Keratinocyte (primary cell): ENCODE results near the gene RALY. TPM values are rescaled to one million over a fixed set of nuclear protein-coding genes. Genes with fewer than 3 reads are reported as not detected.

Experiments
- DNase-seq: peaks from one replicate; pipeline ENCODE4 v3.0.0-alpha.2; 2011; ENCODE audit warnings: low read depth, missing footprints, low spot score
- FAIRE-seq: peaks from 2 replicates; lab custom pipeline; 2011; peaks lifted over from hg19 to GRCh38; lab: Jason Lieb, UNC
- H2AFZ ChIP-seq: 2 replicates; pipeline ENCODE4 v1.6.0; 2012; ENCODE audit warnings: low read length, control low read depth, inconsistent platforms; ENCODE audit not compliant: control insufficient read depth
- H3K27ac ChIP-seq: 2 replicates; pipeline ENCODE4 v1.5.1; 2011; ENCODE audit warnings: low read length; ENCODE audit not compliant: control insufficient read depth, insufficient read depth
- H3K27me3 ChIP-seq: 3 replicates; pipeline ENCODE4 v1.6.0; 2011; ENCODE audit warnings: low read length; ENCODE audit not compliant: control insufficient read depth, insufficient read depth; ENCODE audit errors: extremely low read depth
- H3K36me3 ChIP-seq, 2 experiments: 2 replicates in 1 of 2; 3 replicates in 1 of 2; pipeline ENCODE4 v1.5.1; 2011; ENCODE audit warnings: low read length in 2 of 2, mild to moderate bottlenecking in 1 of 2; ENCODE audit not compliant: control insufficient read depth in 2 of 2, insufficient read depth in 2 of 2; ENCODE audit errors: extremely low read depth in 1 of 2
- H3K4me1 ChIP-seq: 3 replicates; pipeline ENCODE4 v1.5.1; 2011; ENCODE audit warnings: low read length; ENCODE audit not compliant: control insufficient read depth, insufficient read depth; ENCODE audit errors: extremely low read depth
- H3K4me2 ChIP-seq: 3 replicates; pipeline ENCODE4 v1.6.0; 2011; ENCODE audit warnings: low read depth, low read length; ENCODE audit not compliant: control insufficient read depth, insufficient read depth; ENCODE audit errors: extremely low read depth
- H3K4me3 ChIP-seq, 3 experiments: fragments of 200-600 bp in 1 of 3; sonication (generic) in 1 of 3; 2 replicates in 2 of 3; 3 replicates in 1 of 3; pipeline ENCODE4 v1.5.1; 2011 to 2016; ENCODE audit warnings: low read length in 3 of 3, mild to moderate bottlenecking in 3 of 3, control low read depth in 2 of 3, inconsistent platforms in 1 of 3, low read depth in 1 of 3, mixed read lengths in 1 of 3, mixed run types in 1 of 3, moderate library complexity in 1 of 3; ENCODE audit not compliant: control insufficient read depth in 2 of 3, insufficient read depth in 2 of 3; ENCODE audit errors: extremely low read depth in 1 of 3
- H3K79me2 ChIP-seq: 2 replicates; pipeline ENCODE4 v1.6.0; 2012; ENCODE audit warnings: low read length; ENCODE audit not compliant: control insufficient read depth, insufficient read depth
- H3K9ac ChIP-seq: 3 replicates; pipeline ENCODE4 v1.6.0; 2011; ENCODE audit warnings: low read length; ENCODE audit not compliant: control insufficient read depth, insufficient read depth; ENCODE audit errors: extremely low read depth
- H3K9me1 ChIP-seq: 3 replicates; pipeline ENCODE4 v1.6.0; 2011; ENCODE audit warnings: low read length; ENCODE audit not compliant: control insufficient read depth, insufficient read depth; ENCODE audit errors: extremely low read depth
- H3K9me3 ChIP-seq: 2 replicates; pipeline ENCODE4 v1.5.1; 2012; ENCODE audit warnings: low read depth, low read length; ENCODE audit not compliant: control insufficient read depth
- H4K20me1 ChIP-seq: 3 replicates; pipeline ENCODE4 v1.6.0; 2011; ENCODE audit warnings: low read length; ENCODE audit not compliant: control insufficient read depth, insufficient read depth; ENCODE audit errors: extremely low read depth
- CTCF ChIP-seq, 3 experiments: IDR thresholded peaks in 1 of 3; conservative IDR thresholded peaks in 1 of 3; optimal IDR thresholded peaks in 1 of 3; 2 replicates in 2 of 3; 3 replicates in 1 of 3; pipeline versions ENCODE3 to v1.5.1; 2011; ENCODE audit warnings: low read length in 3 of 3, mild to moderate bottlenecking in 3 of 3, moderate library complexity in 2 of 3, control low read depth in 1 of 3, inconsistent platforms in 1 of 3; ENCODE audit not compliant: insufficient read depth in 2 of 3; ENCODE audit errors: extremely low read depth in 1 of 3
- EZH2 ChIP-seq: IDR thresholded peaks from one replicate; pipeline ENCODE4 v1.6.1; 2012; ENCODE audit warnings: inconsistent platforms, mild to moderate bottlenecking, low read length, moderate library complexity
- dilution Hi-C: fragments of 300-500 bp; cut with MboI; formaldehyde crosslinking; loops from one replicate; pipeline ENCODE4 v1.7.0; 2020; ENCODE audit warnings: low sequenced_read_pairs; ENCODE audit not compliant: extremely low pct_ligation_motif_present
- polyA plus RNA-seq, 5 experiments: library from polyadenylated mRNA; depleted of rRNA in 3 of 5; stranded (reverse) in 3 of 5; stranded (forward) in 1 of 5; unstranded in 1 of 5; fragments of >200 nt; gene quantifications; 1 replicate in 1 of 5; 2 replicates in 3 of 5; 3 replicates in 1 of 5; pipeline versions ENCODE4 v1.2.1 to v1.2.3, GENCODE V29; 2011 to 2012; ENCODE audit warnings: missing spikeins in 2 of 5, low read depth in 1 of 5, low replicate concordance in 1 of 5

RALY gene
- polyA plus RNA-seq, 1 donor (not counting 4 experiments of a cell fraction or from before 2014, with no cell fraction given), result 118 TPM

DNA sequence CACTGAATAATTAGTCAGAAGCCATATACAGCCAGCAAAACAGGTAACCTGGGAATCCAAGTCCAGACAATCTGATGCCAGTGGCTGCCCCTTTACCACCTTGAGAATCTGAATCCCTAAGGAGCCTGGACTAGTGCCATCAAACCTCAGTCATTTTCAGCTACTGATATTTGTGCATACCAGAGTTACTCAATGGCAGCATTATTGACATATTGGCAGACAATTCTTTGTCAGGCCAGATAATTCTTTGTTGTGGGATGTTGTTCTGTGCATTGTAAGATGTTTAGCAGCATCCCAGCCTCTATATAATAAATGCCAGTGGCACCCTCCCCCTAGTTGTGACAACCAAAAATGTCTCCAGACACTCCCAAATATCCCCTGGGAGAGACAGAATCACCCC lies 121.5 kb downstream of the RALY start:
- Histone ChIP-seq H3K4me1 (peaks cover 5% of the 10 kb centered on the region), H3K9ac (no peak overlapping the region), H3K27ac (no peak overlapping the region), H2AFZ (no peak overlapping the region), H3K27me3 (no peaks in the 10 kb centered on the region), H3K36me3 (peaks cover 0 to 11% of the 10 kb centered on the region in 2 experiments), H3K9me3 (no peaks in the 10 kb centered on the region), H3K4me2 (no peak overlapping the region), H3K9me1 (no peaks in the 10 kb centered on the region), H4K20me1 (peaks cover 11% of the 10 kb centered on the region), H3K79me2 (peaks cover 18% of the 10 kb centered on the region), H3K4me3 (no peak overlapping the region)
- DNase-seq, result no peak
- dilution Hi-C loops, result no loop called here
- FAIRE-seq, result no peak
- TF ChIP-seq EZH2, result no peak
- no peak for TF ChIP-seq CTCF (optimal IDR thresholded peaks at IDR 0.05 in 1 of 3, IDR thresholded peaks at IDR 0.05 in 1 of 3, conservative IDR thresholded peaks at IDR 0.05 in 1 of 3; ENCODE audit: extremely low read depth in 1 of 3, insufficient read depth in 2 of 3, low read length in 3 of 3)

- no peaks in the 10 kb centered on the region for H4K20me1 ChIP-seq
- H3K79me2 ChIP-seq, result no peaks in the 10 kb centered on the region
- no peaks in the 10 kb centered on the region for H3K27me3 ChIP-seq
- no peaks in the 10 kb centered on the region for H3K9me3 ChIP-seq
- FAIRE-seq (no peak), DNase-seq (no peak)
- no peaks in the 10 kb centered on the region for H3K9me1 ChIP-seq
- H2AFZ ChIP-seq, result no peak overlapping the region
- no peak overlapping the region for H3K9ac ChIP-seq
- dilution Hi-C loops, result no loop called here
- no peaks in the 10 kb centered on the region for H3K36me3 ChIP-seq
- H3K4me3 ChIP-seq, result no peak overlapping the region
- H3K27ac ChIP-seq, result no peak overlapping the region
- H3K4me2 ChIP-seq, result no peak overlapping the region
- no peaks in the 10 kb centered on the region for H3K4me1 ChIP-seq
- no peak for TF ChIP-seq EZH2
- no peak for TF ChIP-seq CTCF (optimal IDR thresholded peaks at IDR 0.05 in 1 of 3, IDR thresholded peaks at IDR 0.05 in 1 of 3, conservative IDR thresholded peaks at IDR 0.05 in 1 of 3; ENCODE audit: extremely low read depth in 1 of 3, insufficient read depth in 2 of 3, low read length in 3 of 3)
These were observed 126.5 kb downstream of the RALY start for GRCh38 chr20:34120213-34120612.
